ENCODE measurements around the gene PCED1A. TPM values are rescaled to one million over a fixed set of nuclear protein-coding genes. Genes with fewer than 3 reads are reported as not detected.

The PCED1A gene
- total and polyA plus RNA-seq, 2 of the 13 experiments (the other 11 are each of a cell fraction or from before 2014, with no cell fraction given), result 40.1 to 84.2 TPM

- TF ChIP-seq BRF2 (CRISPR knock-in tag; IDR thresholded peaks at IDR 0.05) (no peak), ZNF678 (CRISPR knock-in tag; IDR thresholded peaks at IDR 0.05) (no peak), RAD21 (CRISPR knock-in tag; IDR thresholded peaks at IDR 0.05) (peak; percentile 49; the same call in 1 of the 2 replicates), MIER2 (CRISPR knock-in tag; IDR thresholded peaks at IDR 0.05) (no peak), ADNP (CRISPR knock-in tag; IDR thresholded peaks at IDR 0.05) (no peak), BCL3 (CRISPR knock-in tag; IDR thresholded peaks at IDR 0.05) (no peak), NR0B2 (CRISPR knock-in tag; IDR thresholded peaks at IDR 0.05) (0 out of 2 replicates have a peak, but pooled peaks have one; percentile 10), PCBP1 (IDR thresholded peaks at IDR 0.05; ENCODE audit: borderline replicate concordance, low read depth, low read length) (no peak), POLR2G (IDR thresholded peaks at IDR 0.05; ENCODE audit: low read depth, low read length) (no peak), ZNF547 (CRISPR knock-in tag; IDR thresholded peaks at IDR 0.05) (no peak), ATF5 (CRISPR knock-in tag; IDR thresholded peaks at IDR 0.05; ENCODE audit: low read depth) (no peak), ZNF280B (CRISPR knock-in tag; IDR thresholded peaks at IDR 0.05; ENCODE audit: borderline replicate concordance) (peak; percentile 60; the same call in 1 of the 2 replicates), ZFP82 (CRISPR knock-in tag; IDR thresholded peaks at IDR 0.05; ENCODE audit: borderline replicate concordance) (no peak), HIC2 (CRISPR knock-in tag; IDR thresholded peaks at IDR 0.05; ENCODE audit: low read depth) (0 out of 2 replicates have a peak, but pooled peaks have one; percentile 11), ZSCAN5A (CRISPR knock-in tag; IDR thresholded peaks at IDR 0.05; ENCODE audit: borderline replicate concordance) (no peak), STAG1 (CRISPR knock-in tag; IDR thresholded peaks at IDR 0.05) (peak; percentile 70), CREBL2 (CRISPR knock-in tag; IDR thresholded peaks at IDR 0.05; ENCODE audit: borderline replicate concordance) (no peak), ZNF777 (CRISPR knock-in tag; IDR thresholded peaks at IDR 0.05) (no peak), PPARG (CRISPR knock-in tag; conservative IDR thresholded peaks at IDR 0.05) (no peak), CENPX (CRISPR knock-in tag; IDR thresholded peaks at IDR 0.05) (no peak)
Measured at GRCh38 chr20:2816583-2817340, 23.7 kb downstream of the PCED1A start (continued).

All from HepG2 (cell line).